Activated T-cell treated with anti-CD3 and anti-CD28 coated beads, Interleukin-2, amount 50 U/mL, for 4 hours (primary cell): ENCODE data around the gene CKM. TPM values are rescaled to one million over a fixed set of nuclear protein-coding genes. Genes with fewer than 3 reads are reported as not detected.
A peak's percentile ranks its signal among the peaks of the same experiment; 100 is the strongest.

Experiments used
- ATAC-seq, 2 donors: fragments of 200-7000 bp; cut with Tn5 transposase; one replicate each; pipeline ENCODE4 v1.10.0; 2021
- DNase-seq: peaks from one replicate; pipeline ENCODE4 v3.0.0-alpha.2; 2020
- H3K27me3 Mint-ChIP-seq: one replicate; pipeline ENCODE4 v1.8.0; 2021; ENCODE audit warnings: low read depth, mixed read lengths
- H3K36me3 Mint-ChIP-seq: one replicate; pipeline ENCODE4 v1.8.0; 2022; ENCODE audit warnings: mixed read lengths; ENCODE audit not compliant: insufficient read depth
- H3K4me1 Mint-ChIP-seq: one replicate; pipeline ENCODE4 v1.8.0; 2021; ENCODE audit warnings: low read depth, mixed read lengths
- H3K4me3 Mint-ChIP-seq: one replicate; pipeline ENCODE4 v1.8.0; 2021; ENCODE audit warnings: mild to moderate bottlenecking, moderate library complexity, mixed read lengths
- H3K9me3 Mint-ChIP-seq: one replicate; pipeline ENCODE4 v1.8.0; 2021; ENCODE audit warnings: mixed read lengths
- total RNA-seq, 3 donors: library from RNA; stranded (reverse); gene quantifications; one replicate each; pipeline ENCODE4 v1.2.1, GENCODE V29; 2021

CKM gene
- total RNA-seq, 3 donors from 2014 or later: not detected

DNA sequence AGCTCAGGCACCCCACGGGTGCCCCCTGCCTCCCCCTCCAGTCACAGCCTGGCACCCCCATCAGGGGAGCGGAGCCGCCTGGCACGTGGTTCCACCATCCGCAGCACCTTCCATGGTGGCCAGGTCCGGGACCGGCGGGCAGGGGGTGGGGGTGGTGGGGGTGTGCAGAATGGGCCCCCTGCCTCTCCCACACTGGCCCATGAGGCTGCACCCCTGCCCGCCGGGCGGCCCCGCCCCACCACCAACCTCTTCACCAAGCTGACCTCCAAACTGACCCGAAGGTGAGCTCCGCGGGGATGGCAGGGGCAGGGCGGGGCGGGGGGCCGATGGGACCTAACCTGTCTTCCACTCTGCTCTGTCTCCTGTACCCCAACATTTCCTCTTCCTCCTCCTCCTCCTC is 25.0 kb downstream of the CKM start:
- peaks cover 1% of the 10 kb centered on the region for H3K9me3 Mint-ChIP-seq
- no peaks in the 10 kb centered on the region for H3K27me3 Mint-ChIP-seq
- DNase-seq: no peak
- ATAC-seq: no peak
- no peaks in the 10 kb centered on the region for H3K4me1 Mint-ChIP-seq
- H3K36me3 Mint-ChIP-seq: peaks cover 30% of the 10 kb centered on the region
- H3K4me3 Mint-ChIP-seq: no peak overlapping the region

DNA sequence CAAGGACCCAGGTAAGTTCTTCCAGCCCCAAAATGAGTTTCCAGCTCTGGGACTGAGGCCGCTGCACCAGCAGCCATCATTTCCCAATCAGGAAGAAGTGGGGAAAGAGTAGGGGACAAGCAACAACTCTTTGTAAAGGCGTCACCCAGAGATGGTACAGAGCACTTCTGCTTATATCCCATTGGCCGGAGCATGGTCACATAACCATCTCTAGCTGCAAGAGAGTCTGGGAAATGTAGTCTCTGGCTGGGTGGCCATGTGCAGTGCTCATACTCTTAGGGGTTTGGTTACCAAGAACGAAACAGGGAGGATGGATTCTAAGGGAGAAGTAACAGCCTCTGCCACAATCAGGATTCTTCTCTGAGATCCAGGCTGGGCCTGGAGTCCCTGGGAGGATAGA is 26.3 kb downstream of the CKM start:
- Mint-ChIP-seq H3K36me3 (peaks cover 37% of the 10 kb centered on the region), H3K4me1 (no peaks in the 10 kb centered on the region), H3K4me3 (no peak overlapping the region), H3K9me3 (peaks cover 3% of the 10 kb centered on the region), H3K27me3 (no peaks in the 10 kb centered on the region)
- DNase-seq: no peak
- no peak for ATAC-seq

DNA sequence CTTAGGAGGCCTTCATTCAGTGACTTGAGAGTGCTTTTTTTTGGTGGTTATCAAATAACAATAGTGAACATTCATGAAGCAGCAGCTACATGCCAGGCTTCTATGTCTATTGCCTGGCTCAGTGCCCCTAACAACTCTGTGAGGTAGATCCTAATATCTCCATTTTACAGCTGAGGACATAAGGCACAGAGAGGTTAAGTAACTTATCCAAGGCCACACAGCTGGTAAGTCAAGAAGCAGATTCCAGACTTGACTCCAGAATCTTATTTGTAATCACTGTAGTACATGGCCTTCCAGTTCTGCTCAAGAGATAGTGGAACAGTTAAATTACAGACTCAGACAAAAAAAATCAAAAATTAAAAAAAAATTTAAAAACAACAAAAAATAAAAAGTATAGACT is 26.8 kb downstream of the CKM start:
- ATAC-seq: no peak
- Mint-ChIP-seq H3K9me3 (peaks cover 3% of the 10 kb centered on the region), H3K27me3 (no peaks in the 10 kb centered on the region), H3K4me3 (no peak overlapping the region), H3K4me1 (no peaks in the 10 kb centered on the region), H3K36me3 (peaks cover 39% of the 10 kb centered on the region)
- no peak for DNase-seq

DNA sequence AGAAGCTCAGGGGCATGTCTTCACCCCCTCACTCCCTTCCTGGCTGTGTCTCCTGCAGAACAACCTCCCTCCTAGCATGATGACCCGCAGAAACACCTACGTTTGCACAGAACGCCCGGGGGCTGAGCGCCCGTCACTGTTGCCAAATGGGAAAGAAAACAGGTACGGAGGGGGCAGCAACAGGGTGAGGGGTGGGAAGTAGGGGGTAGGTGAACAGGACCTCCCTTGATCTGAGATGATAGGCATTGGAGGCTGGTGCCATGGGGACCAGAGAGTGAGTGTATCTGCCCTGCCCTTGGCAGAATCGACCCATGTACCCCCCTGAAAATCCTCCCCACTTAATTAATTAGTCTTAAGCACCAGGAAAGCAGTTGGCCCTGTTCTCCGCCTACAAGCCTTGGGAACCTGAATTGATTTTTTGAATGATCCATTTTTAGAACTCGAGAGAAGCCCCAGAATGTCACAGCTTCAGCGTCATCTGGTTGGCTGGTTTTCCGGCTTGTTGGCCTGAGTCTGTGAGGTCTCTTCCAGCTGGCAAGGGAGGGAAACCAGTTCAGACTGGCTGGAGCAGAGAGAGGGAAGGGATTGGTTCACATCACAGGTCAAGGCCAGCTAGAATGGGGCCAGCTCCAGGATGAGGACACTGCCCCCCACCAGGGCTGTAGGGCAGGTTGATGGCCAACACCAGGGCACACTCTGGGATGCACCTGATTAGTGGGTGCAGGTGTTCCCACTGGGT is 28.2 kb downstream of the CKM start:
- H3K9me3 Mint-ChIP-seq: peaks cover 3% of the 10 kb centered on the region
- H3K4me1 Mint-ChIP-seq: no peaks in the 10 kb centered on the region
- H3K36me3 Mint-ChIP-seq: peaks cover 38% of the 10 kb centered on the region
- DNase-seq (no peak), ATAC-seq (no peak)
- H3K4me3 Mint-ChIP-seq: no peak overlapping the region
- no peaks in the 10 kb centered on the region for H3K27me3 Mint-ChIP-seq

DNA sequence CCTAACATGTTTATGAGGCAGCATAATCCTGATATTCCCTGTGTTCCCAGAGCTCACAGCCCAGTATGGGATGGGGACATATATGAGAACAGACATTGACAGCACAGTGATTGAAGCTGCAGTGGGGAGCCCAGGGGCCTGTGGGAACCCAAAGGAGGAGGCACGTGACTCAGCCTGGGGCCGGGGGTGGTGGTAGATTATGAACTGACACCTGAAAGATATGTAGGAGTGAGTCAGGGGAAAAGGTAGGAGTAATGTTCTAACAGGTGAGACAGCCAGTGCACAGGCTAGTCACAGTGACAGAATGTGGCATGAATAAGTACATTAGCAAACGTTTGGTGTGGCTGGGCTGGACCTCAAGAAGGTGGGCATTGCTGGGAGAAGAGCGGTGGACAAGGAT is 29.0 kb downstream of the CKM start:
- peak; percentile 34 to 74 for ATAC-seq
- Mint-ChIP-seq H3K4me3 (no peak overlapping the region), H3K4me1 (no peaks in the 10 kb centered on the region), H3K36me3 (peaks cover 36% of the 10 kb centered on the region), H3K9me3 (peaks cover 3% of the 10 kb centered on the region), H3K27me3 (no peaks in the 10 kb centered on the region)
- no peak for DNase-seq

DNA sequence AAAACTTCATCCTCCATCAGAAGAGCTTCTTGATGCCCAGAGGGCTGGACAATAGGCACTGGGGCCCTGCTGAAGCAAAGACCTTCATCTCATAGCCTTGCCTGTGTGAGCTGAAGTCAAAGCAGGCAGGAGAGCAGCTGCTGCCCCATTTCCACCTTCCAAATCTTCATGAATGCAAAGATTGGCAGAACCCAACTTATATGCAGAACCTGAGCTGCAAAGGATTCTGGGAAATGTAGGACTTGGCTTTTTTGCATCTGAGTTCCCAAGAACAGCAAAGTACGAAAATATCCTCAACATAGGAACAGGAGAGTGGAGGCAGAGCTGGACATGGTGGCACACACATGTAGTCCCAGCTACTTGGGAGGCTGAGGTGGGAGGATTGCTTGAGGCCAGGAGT is 30.8 kb downstream of the CKM start:
- Mint-ChIP-seq H3K36me3 (peaks cover 31% of the 10 kb centered on the region), H3K27me3 (no peaks in the 10 kb centered on the region), H3K4me3 (no peak overlapping the region), H3K9me3 (peaks cover 3% of the 10 kb centered on the region), H3K4me1 (no peaks in the 10 kb centered on the region)
- DNase-seq: no peak
- no peak for ATAC-seq

DNA sequence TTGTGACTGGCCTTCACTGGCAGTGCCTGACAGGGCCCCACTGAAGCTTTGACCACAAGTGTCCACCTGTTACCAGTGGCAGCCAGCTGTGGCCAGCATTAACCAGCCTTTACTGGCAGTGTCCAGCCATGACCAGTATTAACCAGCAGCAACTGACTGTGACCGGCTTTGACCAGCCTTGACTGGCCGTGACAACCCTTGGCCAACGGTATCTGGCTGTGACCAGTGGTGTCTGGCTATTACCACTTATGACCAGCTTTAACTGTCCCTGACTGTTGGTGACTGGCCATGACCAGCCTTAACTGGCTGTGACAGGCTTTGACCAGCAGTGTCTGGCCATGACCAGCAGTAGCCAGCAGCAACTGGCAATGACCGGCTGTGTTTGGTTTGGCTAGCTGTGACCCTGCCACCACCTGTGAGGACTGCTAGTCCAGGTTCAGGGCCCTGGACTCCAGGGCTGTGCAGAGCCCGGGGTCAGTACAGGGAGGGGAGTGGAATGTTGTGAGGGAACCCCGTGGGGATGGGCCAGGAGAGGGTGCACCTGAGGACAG is 32.2 kb downstream of the CKM start:
- ATAC-seq (no peak), DNase-seq (no peak)
- Mint-ChIP-seq H3K27me3 (no peaks in the 10 kb centered on the region), H3K9me3 (peaks cover 3% of the 10 kb centered on the region), H3K4me1 (no peaks in the 10 kb centered on the region), H3K4me3 (no peak overlapping the region), H3K36me3 (peaks cover 35% of the 10 kb centered on the region)

DNA sequence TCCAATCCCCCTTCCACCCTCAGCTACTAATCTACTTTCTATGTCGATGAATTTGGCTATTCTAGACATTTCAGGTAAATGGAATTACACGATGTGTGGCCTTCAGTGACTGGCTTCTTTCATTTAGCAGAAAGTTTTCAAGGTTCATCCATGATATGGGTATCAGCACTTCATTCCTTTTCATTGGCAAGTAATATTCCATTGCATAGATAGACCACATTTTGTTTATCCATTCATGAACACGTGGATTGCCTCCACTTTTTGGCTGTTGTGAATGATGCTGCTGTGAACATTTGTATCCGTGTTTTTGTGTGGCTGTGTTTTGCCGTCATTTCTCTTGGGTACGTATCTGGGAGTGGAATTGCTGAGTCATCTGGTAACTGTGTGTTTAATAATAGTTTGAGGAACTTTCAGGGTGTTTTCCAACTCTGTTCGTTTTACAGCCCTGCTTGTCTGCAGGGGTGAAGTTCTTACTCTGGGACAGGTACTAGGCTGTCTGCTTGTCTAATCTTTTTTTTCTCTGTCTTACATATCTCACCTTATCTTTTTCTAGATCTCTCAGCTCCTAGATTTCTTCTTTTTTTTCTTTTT is 39.1 kb downstream of the CKM start:
- Mint-ChIP-seq H3K27me3 (no peaks in the 10 kb centered on the region), H3K4me3 (no peak overlapping the region), H3K4me1 (no peaks in the 10 kb centered on the region), H3K9me3 (peaks cover 3% of the 10 kb centered on the region), H3K36me3 (peaks cover 29% of the 10 kb centered on the region)
- ATAC-seq (no peak), DNase-seq (no peak)

DNA sequence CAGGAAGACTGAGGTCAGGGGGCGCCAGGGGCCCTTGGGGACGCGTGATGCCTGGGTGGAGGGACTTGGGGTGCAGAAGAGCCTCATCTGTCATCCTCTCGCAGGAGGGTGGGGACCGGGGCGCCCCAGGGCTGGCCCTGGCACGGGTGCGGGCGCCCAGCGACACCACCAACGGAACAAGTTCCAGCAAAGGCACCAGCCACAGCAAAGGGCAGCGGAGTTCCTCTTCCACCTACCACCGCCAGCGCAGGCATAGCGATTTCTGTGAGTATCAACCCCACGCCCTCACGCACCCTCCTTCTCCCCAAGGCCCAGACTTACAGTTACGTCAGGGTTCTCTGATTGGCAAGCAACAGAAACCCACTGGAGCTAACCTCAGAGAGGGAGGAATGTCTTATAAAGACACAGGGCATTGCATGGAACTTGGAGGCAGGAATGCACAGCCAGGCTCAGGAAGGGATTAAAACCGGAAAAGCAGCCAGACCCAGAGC is 42.2 kb downstream of the CKM start:
- peaks cover 23% of the 10 kb centered on the region for H3K36me3 Mint-ChIP-seq
- no peaks in the 10 kb centered on the region for H3K4me1 Mint-ChIP-seq
- ATAC-seq: no peak
- H3K27me3 Mint-ChIP-seq: no peaks in the 10 kb centered on the region
- peaks cover 3% of the 10 kb centered on the region for H3K9me3 Mint-ChIP-seq
- no peak for DNase-seq
- no peak overlapping the region for H3K4me3 Mint-ChIP-seq

DNA sequence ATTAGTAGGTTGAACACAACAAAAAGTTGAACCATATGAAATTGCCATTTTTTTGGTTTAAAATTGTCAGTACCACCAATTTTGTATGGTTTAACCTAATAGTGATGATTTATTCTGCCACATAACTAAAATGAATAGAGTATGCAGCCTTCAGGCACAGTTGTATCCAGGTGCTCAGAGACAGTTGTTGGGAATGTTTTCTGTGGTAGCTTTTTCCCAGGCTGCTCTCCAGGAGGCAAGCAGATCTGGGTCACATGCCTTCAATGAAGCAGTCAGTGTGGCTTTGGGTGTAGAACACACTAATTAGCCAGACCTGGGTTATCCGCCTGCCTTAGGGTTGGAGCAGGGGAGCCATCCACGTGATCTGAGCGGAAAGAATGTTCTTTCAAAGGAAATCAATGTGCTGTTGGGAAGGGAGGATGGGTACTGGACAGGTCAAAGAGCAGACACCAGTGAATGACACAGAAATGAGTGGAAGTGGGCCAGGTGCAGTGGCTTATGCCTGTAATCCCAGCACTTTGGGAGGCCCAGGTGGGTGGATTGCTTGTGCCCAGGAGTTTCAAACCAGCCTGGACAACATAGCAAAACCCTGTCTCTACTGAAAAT is 43.0 kb downstream of the CKM start:
- no peak for DNase-seq
- no peaks in the 10 kb centered on the region for H3K27me3 Mint-ChIP-seq
- H3K9me3 Mint-ChIP-seq: peaks cover 3% of the 10 kb centered on the region
- ATAC-seq: no peak
- H3K4me1 Mint-ChIP-seq: no peaks in the 10 kb centered on the region
- peaks cover 23% of the 10 kb centered on the region for H3K36me3 Mint-ChIP-seq
- H3K4me3 Mint-ChIP-seq: no peak overlapping the region

DNA sequence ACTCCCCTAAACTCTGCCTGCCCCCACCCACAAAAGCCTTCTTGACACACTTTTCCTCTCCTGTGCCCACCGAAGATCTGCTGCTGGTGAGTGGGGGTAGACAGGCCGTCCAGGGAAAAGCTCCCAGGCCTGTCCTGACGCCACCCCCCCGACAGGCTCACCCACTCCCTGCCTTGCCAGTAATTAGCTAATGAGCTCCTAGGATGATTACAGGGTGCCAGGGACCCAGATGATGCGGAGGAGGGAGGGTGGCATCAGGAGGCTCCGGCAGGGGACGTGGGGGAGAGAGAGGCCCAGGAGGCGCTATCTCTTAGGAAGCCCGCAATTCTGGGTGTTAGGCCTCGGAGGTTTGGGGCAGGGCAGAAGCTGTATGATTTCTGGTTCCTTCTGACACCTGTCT is 44.6 kb downstream of the CKM start:
- DNase-seq: no peak
- peaks cover 21% of the 10 kb centered on the region for H3K36me3 Mint-ChIP-seq
- H3K9me3 Mint-ChIP-seq: no peaks in the 10 kb centered on the region
- ATAC-seq: no peak
- no peaks in the 10 kb centered on the region for H3K4me1 Mint-ChIP-seq
- no peak overlapping the region for H3K4me3 Mint-ChIP-seq
- H3K27me3 Mint-ChIP-seq: no peaks in the 10 kb centered on the region

DNA sequence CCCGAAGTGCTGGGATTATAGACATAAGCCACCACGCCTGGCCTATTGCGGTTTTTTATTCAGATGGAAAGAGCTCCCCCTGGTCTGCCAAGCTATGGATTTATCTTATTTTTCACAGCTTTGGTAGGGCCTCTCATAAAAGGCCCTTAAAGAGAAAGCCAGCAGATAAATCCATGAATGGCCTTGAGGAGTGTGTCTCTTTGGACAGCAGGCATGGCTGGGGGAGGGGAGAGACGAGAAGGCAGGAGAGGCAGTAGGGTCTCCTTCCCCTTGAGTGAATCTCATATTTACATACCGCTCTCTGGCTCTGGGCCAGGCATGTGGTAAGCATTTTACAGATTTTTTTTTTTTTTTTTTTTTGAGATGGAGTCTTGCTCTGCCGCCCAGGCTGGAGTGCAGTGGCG is 46.4 kb downstream of the CKM start:
- Mint-ChIP-seq H3K4me3 (no peak overlapping the region), H3K4me1 (no peaks in the 10 kb centered on the region), H3K27me3 (no peaks in the 10 kb centered on the region), H3K36me3 (peaks cover 25% of the 10 kb centered on the region), H3K9me3 (no peaks in the 10 kb centered on the region)
- DNase-seq (no peak), ATAC-seq (no peak)

DNA sequence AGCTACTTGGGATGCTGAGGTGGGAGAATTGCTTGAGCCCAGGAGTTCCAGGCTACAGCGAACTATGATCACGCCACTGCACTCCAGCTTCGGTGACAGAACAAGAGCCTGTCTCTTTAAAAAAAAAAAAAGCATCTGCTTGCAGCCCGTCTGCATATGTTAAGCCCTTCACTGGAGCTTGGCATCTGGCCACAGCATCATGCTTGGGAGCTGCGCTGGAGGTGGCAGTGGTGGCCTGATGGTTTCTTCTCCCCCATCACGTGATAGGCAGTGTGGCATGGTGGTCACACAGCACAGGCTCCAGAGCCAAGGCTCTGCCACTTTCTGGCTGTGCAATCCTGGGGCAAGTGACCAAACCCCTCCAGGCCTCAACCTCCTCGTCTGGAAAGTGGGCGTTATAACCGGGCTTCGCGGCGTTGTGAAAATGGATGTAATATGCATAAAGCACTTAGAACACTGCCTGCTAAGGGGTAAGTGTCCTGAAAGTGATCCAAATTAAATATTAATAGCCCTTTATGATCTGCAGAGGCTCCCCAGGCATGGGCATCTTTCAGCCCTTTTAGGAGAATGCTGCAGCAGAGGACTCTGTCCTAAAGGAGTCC is 47.2 kb downstream of the CKM start:
- DNase-seq: no peak
- Mint-ChIP-seq H3K4me3 (no peak overlapping the region), H3K36me3 (peaks cover 22% of the 10 kb centered on the region), H3K4me1 (no peaks in the 10 kb centered on the region), H3K9me3 (no peaks in the 10 kb centered on the region), H3K27me3 (no peaks in the 10 kb centered on the region)
- no peak for ATAC-seq

DNA sequence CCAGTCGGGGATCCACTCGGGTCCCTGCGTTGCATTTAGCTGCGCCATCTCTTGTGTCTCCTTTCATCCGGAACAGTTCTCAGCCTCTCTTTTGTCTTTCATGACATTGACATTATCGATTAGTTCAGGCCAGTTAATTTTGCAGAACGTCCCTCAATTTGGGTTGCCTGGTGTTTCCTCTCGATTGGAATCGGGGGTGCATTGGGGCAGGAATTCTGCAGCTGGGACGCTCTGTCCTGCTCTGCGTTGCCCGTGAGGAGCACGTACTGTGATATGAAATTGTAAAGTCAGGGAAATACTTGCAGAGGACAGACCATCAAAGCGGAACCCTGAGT is 49.2 kb downstream of the CKM start:
- no peak for ATAC-seq
- Mint-ChIP-seq H3K36me3 (peaks cover 22% of the 10 kb centered on the region), H3K9me3 (no peaks in the 10 kb centered on the region), H3K27me3 (no peaks in the 10 kb centered on the region), H3K4me3 (no peak overlapping the region), H3K4me1 (no peaks in the 10 kb centered on the region)
- DNase-seq: no peak
